Heart left ventricle (tissue), 16 donors: Measurements from ENCODE around the gene CDC25A. TPM values are rescaled to one million over a fixed set of nuclear protein-coding genes. Genes with fewer than 3 reads are reported as not detected.
A peak's percentile ranks its signal among the peaks of the same experiment; 100 is the strongest.
"Not testable (repeated sequence)": the region's sequence is repeated elsewhere in the genome, so short reads cannot be mapped to it uniquely, and the experiment has no call there.

Experiments used
- ATAC-seq, 4 donors: fragments of 200-7000 bp; cut with Tn5 transposase; one replicate each; pipeline ENCODE4 v1.9.1; 2020 to 2022; ENCODE audit warnings: moderate library complexity in 4 of 4, mild to moderate bottlenecking in 3 of 4, moderate number of reproducible peaks in 1 of 4
- DNase-seq, 5 donors: peaks; one replicate each; pipeline ENCODE4 v3.0.0-alpha.2; 2020
- H3K27ac ChIP-seq, 12 donors: fragments of 200-600 bp; sonication (generic) in 4 of 12; one replicate each; pipeline versions ENCODE4 v1.5.0 to v1.8.0; 2016 to 2022; ENCODE audit warnings: mild to moderate bottlenecking in 2 of 12
- H3K27me3 ChIP-seq, 9 donors: fragments of 200-600 bp; sonication (generic) in 2 of 9; one replicate each; pipeline versions ENCODE4 v1.5.1 to v1.8.0; 2016 to 2022; ENCODE audit warnings: mild to moderate bottlenecking in 3 of 9
- H3K36me3 ChIP-seq, 9 donors: fragments of 200-600 bp; sonication (generic) in 2 of 9; one replicate each; pipeline versions ENCODE4 v1.5.0 to v1.8.0; 2018 to 2022; ENCODE audit warnings: mild to moderate bottlenecking in 2 of 9
- H3K4me1 ChIP-seq, 12 donors: fragments of 200-600 bp; sonication (generic) in 4 of 12; one replicate each; pipeline versions ENCODE4 v1.5.0 to v1.8.0; 2016 to 2022; ENCODE audit warnings: mild to moderate bottlenecking in 3 of 12
- H3K4me3 ChIP-seq, 12 donors: fragments of 200-600 bp; sonication (generic) in 4 of 12; one replicate each; pipeline versions ENCODE4 v1.5.0 to v1.8.0; 2017 to 2022; ENCODE audit warnings: mild to moderate bottlenecking in 9 of 12, moderate library complexity in 4 of 12
- H3K9me3 ChIP-seq, 12 donors: fragments of 200-600 bp; sonication (generic) in 4 of 12; one replicate each; pipeline versions ENCODE4 v1.5.0 to v1.8.0; 2016 to 2022; ENCODE audit warnings: mild to moderate bottlenecking in 1 of 12
- CTCF ChIP-seq, 12 donors: fragments of 200-600 bp; sonication (generic) in 4 of 12; IDR thresholded peaks; one replicate each; pipeline versions ENCODE4 v1.5.0 to v1.8.0; 2018 to 2022; ENCODE audit warnings: antibody characterized with exemption in 12 of 12, mild to moderate bottlenecking in 5 of 12
- POLR2A ChIP-seq, 2 donors: fragments of 450-650 bp; IDR thresholded peaks; one replicate each; pipeline ENCODE4 v1.6.1; 2017; ENCODE audit warnings: antibody characterized with exemption in 2 of 2, mild to moderate bottlenecking in 2 of 2, moderate library complexity in 2 of 2
- WGBS, 4 donors: extraction: QIAGEN DNeasy Blood & Tissue Kit in 2 of 4; methylation state at CpG; one replicate each; pipeline versions ENCODE4 v1.1.5 to v1.1.7; 2013 to 2018; 5-methylcytosine and 5-hydroxymethylcytosine counted together
- intact Hi-C, 10 donors: fragments of 100-400 bp; cut with DNase I; formaldehyde crosslinking; loops; one replicate each; pipeline versions ENCODE4 v1.11.1 to v1.14.2; 2022
- polyA plus RNA-seq, 2 donors: library from polyadenylated mRNA; stranded (reverse); fragments of 200-250 nt; gene quantifications; one replicate each; pipeline ENCODE4 v1.2.3, GENCODE V29; 2013
- total RNA-seq, 9 donors: library from RNA; depleted of rRNA in 2 of 9; stranded (reverse); fragments of >200 nt in 2 of 9; fragmentation: NEBNext Ultra II Directional in 3 of 9; extraction: Animal tissue kit (Norgen Biotek cat#: 25700) in 3 of 9; gene quantifications; one replicate each; pipeline versions ENCODE4 v1.1.0 to v1.2.4, GENCODE V29; 2016 to 2023
- donor health status: ischemic (EF 13 %, LVEDD 7.1; RV severe dilation, severe dysfunction).
- donor health status: healthy with polysubstance abuse.
- donor health status: DM: no; HTN: yes; CAD: no.
- donor health status: DM: no; HTN: no; CAD: no.
- donor health status: ischemic (EF 25% LVEDD 6.9; RV normal size, moderate dysfunction).
- donor health status: ischemic (EF 25% LVEDD 5.7; RV mildly dilated, moderate dysfunction).
- donor health status: healthy.
- donor health status: DM: yes; HTN: yes; CAD: no.
- donor health status: ischemic (EF 35%, LVEDD 5.7; RV mildly dilated, moderate dysfunction).
- donor health status: nonischemic (EF 11% LVEDD 7.7; RV severe dilation, severe dysfunction).
- donor health status: DM: yes; HTN: yes; CAD: no.
- donor health status: PGD.
- donor health status: ischemic (EF 29% LVEDD 5.4; RV normal size, mild dysfunction).
- donor health status: nonischemic (EF 23%, LVEDD 6.1; RV moderate dilation, normal function).

Gene CDC25A
- total and polyA plus RNA-seq, 11 donors: 0.42 to 3.6 (median 1.00) TPM

GRCh38 chr3:48215019-48215418 lies 26.8 kb upstream of the CDC25A start:
- TF ChIP-seq CTCF (IDR thresholded peaks at IDR 0.05): no peak
- no peak for TF ChIP-seq POLR2A (IDR thresholded peaks at IDR 0.05)
- WGBS, 4 donors: 55 to 66% (median 57%) methylated on average over 1 to 3 of the region's 3 CpGs
- Histone ChIP-seq H3K36me3 (no peaks in the 10 kb centered on the region), H3K27me3 (no peaks in the 10 kb centered on the region), H3K4me1 (peaks cover 0 to 22% (median 16%) of the 10 kb centered on the region in 12 donors), H3K9me3 (no peaks in the 10 kb centered on the region), H3K27ac (peak overlapping the region in 11 of 12 donors; percentile 37 to 79 (median 66)), H3K4me3 (no peak overlapping the region)
- intact Hi-C loops: no loop called here
- ATAC-seq (peak; percentile 13 to 55 (median 38)), DNase-seq (peak in 3 of 5 donors; percentile 32 to 50 (median 38))

- 90 to 97% (median 92%) methylated on average over 3 of the region's 3 CpGs; no CpG with 5 or more reads in 1 of the 4 donors for WGBS, 4 donors
- no peaks in the 10 kb centered on the region for H3K36me3 ChIP-seq
- peaks cover 0 to 22% (median 16%) of the 10 kb centered on the region in 12 donors for H3K4me1 ChIP-seq
- no peak overlapping the region for H3K27ac ChIP-seq
- H3K9me3 ChIP-seq: no peaks in the 10 kb centered on the region
- TF ChIP-seq POLR2A (IDR thresholded peaks at IDR 0.05): no peak
- no peak for TF ChIP-seq CTCF (IDR thresholded peaks at IDR 0.05)
- intact Hi-C loops: no loop called here
- DNase-seq (no peak), ATAC-seq (no peak)
- no peak overlapping the region for H3K4me3 ChIP-seq
- H3K27me3 ChIP-seq: no peaks in the 10 kb centered on the region
Observed at GRCh38 chr3:48214225-48214624, 26.0 kb upstream of the CDC25A start.

GRCh38 chr3:48211776-48212175 lies 23.6 kb upstream of the CDC25A start:
- H3K27ac ChIP-seq, ATAC-seq, DNase-seq, H3K9me3 ChIP-seq, H3K4me3 ChIP-seq, intact Hi-C loops, H3K36me3 ChIP-seq, H3K27me3 ChIP-seq: not testable (repeated sequence)
- 94 to 97% (median 96%) methylated on average over 14 to 17 of the region's 36 CpGs; no CpG with 5 or more reads in 1 of the 4 donors for WGBS, 4 donors
- peaks cover 0 to 21% (median 16%) of the 10 kb centered on the region in 12 donors for H3K4me1 ChIP-seq

- H3K4me3 ChIP-seq, H3K4me1 ChIP-seq, intact Hi-C loops, H3K36me3 ChIP-seq, H3K27me3 ChIP-seq, H3K9me3 ChIP-seq, DNase-seq, ATAC-seq, H3K27ac ChIP-seq: not testable (repeated sequence)
- WGBS, 4 donors: 66 to 87% (median 84%) methylated on average over 22 to 38 of the region's 48 CpGs; no CpG with 5 or more reads in 1 of the 4 donors
Observed at GRCh38 chr3:48210534-48210933, 22.3 kb upstream of the CDC25A start.

DNA sequence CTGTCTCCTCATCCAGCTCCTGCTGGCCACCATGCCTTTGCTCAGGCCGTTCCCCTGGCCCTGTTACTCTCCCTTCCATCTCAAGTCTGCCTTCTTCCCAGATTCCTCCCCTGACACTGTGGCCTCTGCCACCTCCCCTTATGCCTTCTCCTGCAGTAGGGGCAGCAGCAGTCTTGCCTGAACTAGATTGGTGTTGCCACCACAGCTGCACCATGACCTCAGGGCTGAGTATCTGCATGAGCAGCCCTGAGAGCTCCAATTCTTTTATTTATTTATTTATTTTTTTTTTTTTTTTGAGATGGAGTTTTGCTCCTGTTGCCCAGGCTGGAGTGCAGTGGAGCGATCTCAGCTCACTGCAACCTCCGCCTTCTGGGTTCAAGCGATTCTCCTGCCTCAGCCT lies 21.2 kb upstream of the CDC25A start:
- no peaks in the 10 kb centered on the region for H3K36me3 ChIP-seq
- no peak overlapping the region for H3K27ac ChIP-seq
- peak in 1 of 5 donors; percentile 27 for DNase-seq
- H3K27me3 ChIP-seq: no peaks in the 10 kb centered on the region
- no peaks in the 10 kb centered on the region for H3K4me1 ChIP-seq
- intact Hi-C loops: no loop called here
- TF ChIP-seq POLR2A (IDR thresholded peaks at IDR 0.05): no peak
- no peak for TF ChIP-seq CTCF (IDR thresholded peaks at IDR 0.05)
- 91 to 98% (median 94%) methylated on average over 4 of the region's 4 CpGs for WGBS, 4 donors
- H3K9me3 ChIP-seq: no peaks in the 10 kb centered on the region
- no peak for ATAC-seq
- no peak overlapping the region for H3K4me3 ChIP-seq
